GM23338 (cell line): Measurements from ENCODE around the gene MSH3.

Experiments
- EZH2 ChIP-seq: fragments of 200-600 bp; sonication (generic); IDR thresholded peaks from one replicate; pipeline ENCODE4 v1.8.0; 2017; ENCODE audit warnings: antibody characterized with exemption, mild to moderate bottlenecking, low read depth; ENCODE audit not compliant: unreplicated experiment
- EZH2phosphoT487 ChIP-seq: fragments of 200-600 bp; sonication (generic); IDR thresholded peaks from one replicate; pipeline ENCODE4 v1.8.1; 2018; ENCODE audit warnings: antibody characterized with exemption; ENCODE audit not compliant: unreplicated experiment
- NANOG ChIP-seq: IDR thresholded peaks from 2 replicates; pipeline ENCODE4 v1.6.1; 2016; ENCODE audit warnings: antibody characterized with exemption, borderline replicate concordance
- POLR2AphosphoS5 ChIP-seq: IDR thresholded peaks from 2 replicates; pipeline ENCODE4 v1.6.1; 2016; ENCODE audit warnings: antibody characterized with exemption, low read depth
- REST ChIP-seq: IDR thresholded peaks from one replicate; pipeline ENCODE4 v1.6.1; 2018; ENCODE audit warnings: antibody characterized with exemption; ENCODE audit not compliant: unreplicated experiment
- TF ChIP-seq, protein P1 (sequence below), 2 experiments: fragments of 200-600 bp in 1 of 2; sonication (generic) in 1 of 2; conservative IDR thresholded peaks; 2 replicates each; pipeline versions ENCODE4 v1.5.1 to v1.6.1; 2016 to 2017; ENCODE audit warnings: antibody characterized with exemption in 2 of 2, low read depth in 2 of 2, mild to moderate bottlenecking in 2 of 2, moderate library complexity in 1 of 2

- TF ChIP-seq EZH2phosphoT487 (no peak), EZH2 (no peak), NANOG (no peak), REST (no peak), POLR2AphosphoS5 (no peak)
- TF ChIP-seq, protein P1, sequence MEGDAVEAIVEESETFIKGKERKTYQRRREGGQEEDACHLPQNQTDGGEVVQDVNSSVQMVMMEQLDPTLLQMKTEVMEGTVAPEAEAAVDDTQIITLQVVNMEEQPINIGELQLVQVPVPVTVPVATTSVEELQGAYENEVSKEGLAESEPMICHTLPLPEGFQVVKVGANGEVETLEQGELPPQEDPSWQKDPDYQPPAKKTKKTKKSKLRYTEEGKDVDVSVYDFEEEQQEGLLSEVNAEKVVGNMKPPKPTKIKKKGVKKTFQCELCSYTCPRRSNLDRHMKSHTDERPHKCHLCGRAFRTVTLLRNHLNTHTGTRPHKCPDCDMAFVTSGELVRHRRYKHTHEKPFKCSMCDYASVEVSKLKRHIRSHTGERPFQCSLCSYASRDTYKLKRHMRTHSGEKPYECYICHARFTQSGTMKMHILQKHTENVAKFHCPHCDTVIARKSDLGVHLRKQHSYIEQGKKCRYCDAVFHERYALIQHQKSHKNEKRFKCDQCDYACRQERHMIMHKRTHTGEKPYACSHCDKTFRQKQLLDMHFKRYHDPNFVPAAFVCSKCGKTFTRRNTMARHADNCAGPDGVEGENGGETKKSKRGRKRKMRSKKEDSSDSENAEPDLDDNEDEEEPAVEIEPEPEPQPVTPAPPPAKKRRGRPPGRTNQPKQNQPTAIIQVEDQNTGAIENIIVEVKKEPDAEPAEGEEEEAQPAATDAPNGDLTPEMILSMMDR (conservative IDR thresholded peaks at IDR 0.05; ENCODE audit: low read depth in 2 of 2) = no peak
Observed at GRCh38 chr5:80809451-80809850, 155.0 kb downstream of the MSH3 start.
